Trophoblast cell (in vitro differentiated cells and primary cell): Measurements from ENCODE around the gene TAGAP.

Experiments
- DNase-seq, 2 donors: peaks; one replicate each; pipeline ENCODE4 v3.0.0-alpha.2; 2016
- H2AFZ ChIP-seq: 2 replicates; pipeline ENCODE4 v1.6.1; 2013; ENCODE audit warnings: low read length, moderate library complexity, mild to moderate bottlenecking; ENCODE audit not compliant: insufficient read depth, poor library complexity
- H2AK5ac ChIP-seq: 2 replicates; pipeline ENCODE4 v1.6.1; 2013; ENCODE audit warnings: mild to moderate bottlenecking, low read length
- H2BK120ac ChIP-seq: 2 replicates; pipeline ENCODE4 v1.6.1; 2013; ENCODE audit warnings: low read length, mild to moderate bottlenecking, moderate library complexity; ENCODE audit not compliant: insufficient read depth, poor library complexity
- H2BK12ac ChIP-seq: 2 replicates; pipeline ENCODE4 v1.6.1; 2013; ENCODE audit warnings: mild to moderate bottlenecking, low read length, moderate library complexity
- H2BK5ac ChIP-seq: 2 replicates; pipeline ENCODE4 v1.6.1; 2013; ENCODE audit warnings: low read length, low read depth, moderate library complexity, mild to moderate bottlenecking; ENCODE audit not compliant: poor library complexity
- H3K14ac ChIP-seq: 2 replicates; pipeline ENCODE4 v1.6.1; 2013; ENCODE audit warnings: mild to moderate bottlenecking, low read length
- H3K18ac ChIP-seq: 2 replicates; pipeline ENCODE4 v1.6.1; 2013; ENCODE audit warnings: mild to moderate bottlenecking, low read length
- H3K23ac ChIP-seq: 2 replicates; pipeline ENCODE4 v1.6.1; 2013; ENCODE audit warnings: low read length
- H3K27ac ChIP-seq: 2 replicates; pipeline ENCODE4 v1.5.1; 2013; ENCODE audit warnings: low read depth, mild to moderate bottlenecking, inconsistent platforms, low read length, moderate library complexity
- H3K27me3 ChIP-seq: 2 replicates; pipeline ENCODE4 v1.6.1; 2013; ENCODE audit warnings: inconsistent platforms, mild to moderate bottlenecking, low read length, moderate library complexity; ENCODE audit not compliant: insufficient read depth
- H3K36me3 ChIP-seq, 2 experiments: 1 replicate in 1 of 2; 2 replicates in 1 of 2; pipeline ENCODE4 v1.6.1; 2013; ENCODE audit warnings: low read length in 2 of 2, mild to moderate bottlenecking in 2 of 2, moderate library complexity in 1 of 2; ENCODE audit not compliant: insufficient read depth in 2 of 2, control insufficient read depth in 1 of 2
- H3K4ac ChIP-seq: 2 replicates; pipeline ENCODE4 v1.6.1; 2013; ENCODE audit warnings: low read depth, mild to moderate bottlenecking, low read length, moderate library complexity
- H3K4me1 ChIP-seq, 2 experiments: 1 replicate in 1 of 2; 2 replicates in 1 of 2; pipeline ENCODE4 v1.6.1; 2013; ENCODE audit warnings: low read length in 2 of 2, mild to moderate bottlenecking in 2 of 2, moderate library complexity in 1 of 2; ENCODE audit not compliant: insufficient read depth in 2 of 2, control insufficient read depth in 1 of 2
- H3K4me2 ChIP-seq: 2 replicates; pipeline ENCODE4 v1.6.1; 2013; ENCODE audit warnings: inconsistent platforms, mild to moderate bottlenecking, low read length, moderate library complexity
- H3K4me3 ChIP-seq: 2 replicates; pipeline ENCODE4 v1.5.1; 2013; ENCODE audit warnings: mild to moderate bottlenecking, low read depth, low read length, inconsistent platforms
- H3K79me1 ChIP-seq: one replicate; pipeline ENCODE4 v1.6.1; 2013; ENCODE audit warnings: low read length
- H3K79me2 ChIP-seq: 2 replicates; pipeline ENCODE4 v1.6.1; 2013; ENCODE audit warnings: low read length, mild to moderate bottlenecking; ENCODE audit not compliant: control insufficient read depth, insufficient read depth, poor library complexity
- H3K9ac ChIP-seq: 2 replicates; pipeline ENCODE4 v1.6.1; 2013; ENCODE audit warnings: mild to moderate bottlenecking, low read length
- H3K9me3 ChIP-seq: 2 replicates; pipeline ENCODE4 v1.6.1; 2013; ENCODE audit warnings: low read depth, mild to moderate bottlenecking, control low read depth, inconsistent platforms, low read length; ENCODE audit not compliant: insufficient read depth
- H4K12ac ChIP-seq: 2 replicates; pipeline ENCODE4 v1.6.1; 2013; ENCODE audit warnings: low read depth, mild to moderate bottlenecking, low read length, moderate library complexity
- H4K8ac ChIP-seq: 2 replicates; pipeline ENCODE4 v1.6.1; 2013; ENCODE audit warnings: low read depth, mild to moderate bottlenecking, low read length, moderate library complexity
- H4K91ac ChIP-seq: one replicate; pipeline ENCODE4 v1.6.1; 2013; ENCODE audit warnings: low read depth, mild to moderate bottlenecking, low read length, moderate library complexity
- WGBS: extraction: QIAGEN DNeasy Blood & Tissue Kit; methylation state at CpG from one replicate; pipeline ENCODE4 v1.1.7; 2013; ENCODE audit warnings: missing lambda C conversion rate; ENCODE audit not compliant: insufficient read length, insufficient coverage; ENCODE audit errors: extremely low coverage; 5-methylcytosine and 5-hydroxymethylcytosine counted together

The TAGAP gene

DNA sequence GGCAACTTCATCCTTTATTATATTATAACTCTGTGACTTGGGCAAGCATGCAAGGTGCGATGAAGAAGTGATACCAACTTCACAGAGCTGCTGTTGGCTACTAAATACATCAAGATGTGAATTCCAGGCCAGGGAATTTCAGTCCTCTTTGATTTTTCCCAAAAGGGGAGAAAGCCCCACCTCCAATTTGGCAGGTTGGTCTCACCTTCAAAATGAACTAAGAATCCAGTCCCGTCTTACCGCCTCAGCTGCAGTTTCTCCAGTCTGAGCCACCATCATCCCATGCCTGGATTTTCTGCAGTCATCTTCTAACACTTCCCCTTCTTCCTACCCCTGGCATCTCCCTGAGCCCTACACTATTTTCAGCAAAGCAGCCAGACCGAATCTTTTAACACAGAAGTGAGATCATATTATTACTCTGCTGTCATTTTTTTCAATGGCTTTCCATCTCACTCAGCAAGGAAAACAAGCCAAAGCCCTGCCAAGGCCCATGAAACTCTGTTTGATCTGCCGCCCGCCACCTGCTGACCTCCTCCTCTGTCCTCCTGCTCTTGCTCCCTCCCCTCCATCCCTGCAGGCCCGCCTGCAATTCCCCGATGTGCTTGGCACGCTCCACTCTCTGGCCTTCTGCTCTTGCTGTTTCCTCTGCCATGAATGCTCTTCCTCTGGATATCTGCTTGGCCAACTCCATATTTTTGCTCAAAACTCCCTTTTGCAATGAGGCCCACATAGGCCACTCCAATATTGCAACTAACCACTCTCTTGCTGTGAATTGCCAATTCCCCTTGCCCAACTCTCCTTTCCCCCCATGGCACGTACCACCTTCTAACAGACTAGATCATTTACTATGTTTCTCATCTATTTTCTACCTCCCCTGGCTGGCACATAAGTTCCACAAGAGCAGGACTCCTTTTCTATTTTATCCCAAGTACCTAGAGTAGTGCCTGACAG lies 46.0 kb upstream of the TAGAP start:
- no peak overlapping the region for H3K4ac ChIP-seq
- no peak overlapping the region for H4K8ac ChIP-seq
- no peak overlapping the region for H2AK5ac ChIP-seq
- H3K14ac ChIP-seq = no peak overlapping the region
- H3K79me2 ChIP-seq = no peaks in the 10 kb centered on the region
- no peak overlapping the region for H2BK12ac ChIP-seq
- no CpG with 5 or more reads among the region's 10 CpGs for WGBS
- no peak overlapping the region for H3K18ac ChIP-seq
- no peak overlapping the region for H2BK5ac ChIP-seq
- no peak overlapping the region for H3K4me3 ChIP-seq
- no peak for DNase-seq
- H3K27me3 ChIP-seq = no peaks in the 10 kb centered on the region
- no peak overlapping the region for H3K9ac ChIP-seq
- H3K4me1 ChIP-seq = no peaks in the 10 kb centered on the region
- no peak overlapping the region for H4K91ac ChIP-seq
- H3K27ac ChIP-seq = no peak overlapping the region
- H3K9me3 ChIP-seq = peaks cover 2% of the 10 kb centered on the region
- H3K23ac ChIP-seq = no peak overlapping the region
- no peaks in the 10 kb centered on the region for H3K36me3 ChIP-seq
- no peak overlapping the region for H2AFZ ChIP-seq
- no peak overlapping the region for H2BK120ac ChIP-seq
- no peak overlapping the region for H3K4me2 ChIP-seq
- H3K79me1 ChIP-seq = no peaks in the 10 kb centered on the region
- H4K12ac ChIP-seq = no peak overlapping the region

DNA sequence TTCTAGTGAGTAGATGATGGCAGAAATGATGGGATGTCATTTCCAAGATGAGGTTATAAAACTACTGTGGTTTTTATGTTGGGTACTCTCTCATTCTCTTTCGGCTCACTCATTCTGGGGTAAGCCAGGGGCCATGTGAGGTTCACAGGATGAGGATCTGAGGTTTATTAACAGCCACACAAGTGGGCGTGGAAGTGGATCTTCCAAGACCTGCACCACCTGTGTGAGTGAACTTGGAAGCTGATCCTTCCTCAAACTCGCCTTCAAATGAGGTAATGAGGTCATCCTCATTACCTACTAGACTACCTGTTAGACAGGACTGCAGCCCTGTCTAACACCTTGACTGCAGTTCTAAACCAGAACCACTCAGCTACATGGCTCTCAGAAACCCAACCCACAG lies 45.1 kb upstream of the TAGAP start:
- H2BK12ac ChIP-seq = no peak overlapping the region
- no peak overlapping the region for H2BK120ac ChIP-seq
- H3K27me3 ChIP-seq = no peaks in the 10 kb centered on the region
- no peak overlapping the region for H3K27ac ChIP-seq
- no peak overlapping the region for H3K4me2 ChIP-seq
- H3K4me1 ChIP-seq = no peaks in the 10 kb centered on the region
- no peak overlapping the region for H2AK5ac ChIP-seq
- DNase-seq = no peak
- H2AFZ ChIP-seq = no peak overlapping the region
- WGBS = no CpG with 5 or more reads among the region's 3 CpGs
- H2BK5ac ChIP-seq = no peak overlapping the region
- no peak overlapping the region for H4K8ac ChIP-seq
- H4K12ac ChIP-seq = no peak overlapping the region
- no peaks in the 10 kb centered on the region for H3K36me3 ChIP-seq
- H3K14ac ChIP-seq = no peak overlapping the region
- H3K79me1 ChIP-seq = no peaks in the 10 kb centered on the region
- H4K91ac ChIP-seq = no peak overlapping the region
- H3K9ac ChIP-seq = no peak overlapping the region
- no peak overlapping the region for H3K23ac ChIP-seq
- no peaks in the 10 kb centered on the region for H3K79me2 ChIP-seq
- H3K4ac ChIP-seq = no peak overlapping the region
- no peak overlapping the region for H3K18ac ChIP-seq
- no peak overlapping the region for H3K4me3 ChIP-seq
- no peaks in the 10 kb centered on the region for H3K9me3 ChIP-seq

DNA sequence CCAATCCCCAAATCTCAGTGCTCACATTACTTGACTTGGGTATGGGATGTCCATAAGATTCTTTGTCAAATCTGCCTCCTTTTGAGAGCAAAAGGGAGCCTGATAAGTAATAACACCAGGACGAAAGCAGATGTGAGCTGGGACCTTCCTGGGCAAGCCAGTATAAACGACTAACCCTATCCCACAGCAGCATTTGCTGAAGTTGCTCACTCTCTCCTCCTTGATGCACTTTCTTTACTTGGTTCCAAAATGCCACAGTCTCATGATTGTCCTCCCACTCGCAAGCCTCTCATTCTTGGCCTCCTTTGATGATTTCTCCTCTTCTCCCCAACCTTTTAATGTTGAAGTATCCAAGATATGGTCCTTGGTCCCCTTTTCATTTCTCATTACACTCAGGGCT lies 44.7 kb upstream of the TAGAP start:
- no peaks in the 10 kb centered on the region for H3K79me2 ChIP-seq
- H4K12ac ChIP-seq = no peak overlapping the region
- no peak overlapping the region for H4K91ac ChIP-seq
- no peak overlapping the region for H3K18ac ChIP-seq
- H3K27ac ChIP-seq = no peak overlapping the region
- no peaks in the 10 kb centered on the region for H3K79me1 ChIP-seq
- H2BK5ac ChIP-seq = no peak overlapping the region
- H3K4me1 ChIP-seq = no peaks in the 10 kb centered on the region
- H3K14ac ChIP-seq = no peak overlapping the region
- no peak overlapping the region for H2BK120ac ChIP-seq
- H4K8ac ChIP-seq = no peak overlapping the region
- H3K36me3 ChIP-seq = no peaks in the 10 kb centered on the region
- no peak overlapping the region for H2AFZ ChIP-seq
- H3K9ac ChIP-seq = no peak overlapping the region
- H3K4me2 ChIP-seq = no peak overlapping the region
- H2BK12ac ChIP-seq = no peak overlapping the region
- no peak for DNase-seq
- H3K23ac ChIP-seq = no peak overlapping the region
- H2AK5ac ChIP-seq = no peak overlapping the region
- WGBS = no CpG with 5 or more reads among the region's 3 CpGs
- no peaks in the 10 kb centered on the region for H3K9me3 ChIP-seq
- H3K27me3 ChIP-seq = no peaks in the 10 kb centered on the region
- H3K4ac ChIP-seq = no peak overlapping the region
- H3K4me3 ChIP-seq = no peak overlapping the region

DNA sequence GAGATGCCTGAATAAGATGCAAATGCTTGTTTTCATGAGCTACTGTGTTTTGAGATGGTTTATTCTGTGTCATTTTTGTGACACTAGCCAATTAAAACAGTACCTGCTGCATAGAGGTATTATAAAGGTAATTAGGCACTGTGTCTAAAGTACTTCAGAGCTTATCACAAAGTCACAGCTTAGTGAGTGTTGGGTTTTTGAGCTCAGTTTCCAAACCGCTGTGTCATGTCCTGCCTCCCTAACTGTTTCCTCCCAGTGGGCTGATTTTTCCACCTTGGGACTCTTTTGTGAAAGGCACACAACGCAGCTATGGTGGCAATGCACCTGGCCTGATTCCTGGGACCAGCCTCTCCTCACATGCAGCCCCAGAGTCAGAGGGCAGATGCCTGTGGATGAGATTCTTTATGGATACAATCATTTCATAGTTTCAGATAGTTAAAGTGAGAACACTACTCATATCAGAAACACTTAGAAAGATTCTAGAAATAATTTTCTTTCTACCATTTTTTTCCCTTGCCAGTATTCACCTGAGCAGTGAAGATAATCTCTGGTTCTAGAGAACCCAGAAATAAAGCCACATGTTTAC lies 41.3 kb upstream of the TAGAP start:
- Histone ChIP-seq H3K4ac (no peak overlapping the region), H2BK5ac (no peak overlapping the region), H3K27ac (no peak overlapping the region), H3K4me1 (no peaks in the 10 kb centered on the region), H4K91ac (no peak overlapping the region), H2AFZ (no peak overlapping the region), H2BK120ac (no peak overlapping the region), H3K14ac (no peak overlapping the region), H3K4me2 (no peak overlapping the region), H3K9ac (no peak overlapping the region), H3K4me3 (no peak overlapping the region), H2BK12ac (no peak overlapping the region), H3K36me3 (no peaks in the 10 kb centered on the region), H4K8ac (no peak overlapping the region), H3K23ac (no peak overlapping the region), H3K27me3 (no peaks in the 10 kb centered on the region), H3K79me2 (no peaks in the 10 kb centered on the region), H3K18ac (no peak overlapping the region), H3K79me1 (no peaks in the 10 kb centered on the region), H2AK5ac (no peak overlapping the region), H3K9me3 (no peaks in the 10 kb centered on the region), H4K12ac (no peak overlapping the region)
- WGBS = no CpG with 5 or more reads among the region's 2 CpGs
- peak; percentile 24 to 56 for DNase-seq
